Fibroblast of peridontal ligament (primary cell): ENCODE results near the gene CELA3B.
"Not testable (repeated sequence)": the region's sequence is repeated elsewhere in the genome, so short reads cannot be mapped to it uniquely, and the experiment has no call there.

ENCODE experiments used
- DNase-seq: peaks from one replicate; pipeline ENCODE4 v3.0.0-alpha.2; 2010; ENCODE audit errors: extremely low read depth

The CELA3B gene

DNA sequence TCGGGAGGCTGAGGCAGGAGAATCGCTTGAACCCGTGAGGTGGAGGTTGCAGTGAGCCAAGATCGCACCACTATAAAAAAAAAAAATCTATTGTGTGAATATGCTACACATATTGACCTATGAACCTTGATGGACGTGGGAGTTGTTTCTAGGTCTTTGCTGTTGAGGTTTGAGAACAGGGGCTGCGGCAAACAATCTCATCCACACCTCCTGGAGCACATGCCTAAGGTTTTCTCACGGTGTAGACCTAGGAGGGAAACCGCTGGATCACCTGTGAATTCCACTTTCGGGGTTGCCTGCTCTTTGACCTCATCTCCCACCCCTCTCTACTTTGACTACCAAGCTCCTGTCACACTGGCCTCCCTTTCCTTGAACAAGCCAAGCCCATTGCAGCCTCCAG, 1.5 kb upstream of the CELA3B start:
- DNase-seq = not testable (repeated sequence)

DNA sequence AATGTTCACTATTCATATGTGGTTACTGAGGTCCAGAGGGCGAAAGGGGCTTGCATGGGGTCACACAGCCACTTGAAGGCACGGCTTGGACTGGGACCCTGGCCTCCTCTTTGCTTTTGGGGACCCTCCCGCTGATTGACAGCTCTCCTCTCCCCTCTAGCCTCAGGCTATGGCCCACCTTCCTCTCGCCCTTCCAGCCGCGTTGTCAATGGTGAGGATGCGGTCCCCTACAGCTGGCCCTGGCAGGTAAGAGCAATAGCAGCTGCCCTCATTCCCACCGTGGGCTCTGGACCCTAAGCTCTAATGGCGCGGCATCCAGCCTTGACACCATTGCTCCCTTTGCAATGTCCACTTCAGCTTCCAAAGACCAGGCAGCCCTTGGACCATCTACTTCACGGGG, 1.4 kb downstream of the CELA3B start:
- DNase-seq = not testable (repeated sequence)

DNA sequence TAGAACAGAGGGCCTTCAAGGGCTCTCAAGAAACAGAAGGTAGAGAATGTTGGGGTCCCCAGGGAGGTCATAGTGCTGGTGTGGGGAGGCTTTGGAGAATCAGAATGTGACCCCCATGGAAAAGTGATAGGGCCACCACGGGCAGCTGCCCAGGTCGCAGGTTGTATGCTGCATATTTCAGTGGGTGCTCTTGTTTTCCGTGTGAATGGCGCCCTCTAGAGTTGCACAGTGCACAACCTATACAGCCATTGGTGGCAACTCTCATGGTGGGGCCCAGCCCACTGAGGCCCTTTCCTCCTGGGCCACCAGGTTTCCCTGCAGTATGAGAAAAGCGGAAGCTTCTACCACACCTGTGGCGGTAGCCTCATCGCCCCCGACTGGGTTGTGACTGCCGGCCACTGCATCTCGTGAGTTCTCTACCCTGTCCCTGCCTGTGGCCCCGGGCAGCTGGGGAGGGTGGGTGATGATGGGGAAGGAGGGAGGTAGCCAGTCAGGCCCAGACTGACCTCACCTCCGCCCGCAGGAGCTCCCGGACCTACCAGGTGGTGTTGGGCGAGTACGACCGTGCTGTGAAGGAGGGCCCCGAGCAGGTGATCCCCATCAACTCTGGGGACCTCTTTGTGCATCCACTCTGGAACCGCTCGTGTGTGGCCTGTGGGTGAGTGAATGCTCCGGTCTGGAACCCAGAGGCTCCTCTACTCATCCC, 3.8 kb downstream of the CELA3B start:
- not testable (repeated sequence) for DNase-seq

DNA sequence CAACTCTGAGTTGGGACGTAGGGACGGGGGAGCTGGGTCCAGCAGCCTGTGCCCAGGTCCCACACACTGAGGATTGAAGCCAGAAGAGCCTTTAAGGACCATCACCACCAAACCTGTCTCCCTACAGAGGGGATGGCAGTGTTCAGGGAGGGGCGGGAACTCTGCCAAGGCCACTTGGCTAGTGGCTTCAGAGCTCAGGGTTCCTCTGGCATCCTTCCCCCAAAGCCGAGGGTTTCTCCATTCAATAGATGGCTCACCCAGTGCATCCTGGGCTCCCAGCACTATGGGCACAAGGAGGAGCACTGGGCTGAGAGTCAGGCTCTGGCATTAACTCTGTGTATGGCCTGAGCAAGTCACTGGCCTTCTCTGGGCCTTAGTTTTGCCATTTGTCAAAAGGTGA, 4.4 kb downstream of the CELA3B start:
- DNase-seq = not testable (repeated sequence)

DNA sequence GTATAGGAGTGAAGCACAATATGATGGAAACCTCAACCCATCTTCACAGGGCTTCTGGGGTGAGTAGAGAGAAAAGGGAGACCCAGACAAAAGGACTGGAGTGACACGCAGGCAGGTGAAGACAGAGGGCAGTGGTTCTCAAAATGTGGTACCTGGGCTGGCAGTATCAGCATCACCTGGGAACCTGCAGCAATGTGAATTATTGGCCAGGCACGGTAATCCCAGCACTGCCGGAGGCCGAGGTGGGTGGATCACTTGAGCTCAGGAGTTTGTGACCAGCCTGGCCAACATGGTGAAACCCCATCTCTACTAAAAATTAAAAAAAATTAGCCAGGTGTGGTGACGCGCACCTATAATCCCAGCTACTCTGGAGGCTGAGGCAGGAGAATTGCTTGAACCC, 5.3 kb downstream of the CELA3B start:
- DNase-seq = not testable (repeated sequence)

DNA sequence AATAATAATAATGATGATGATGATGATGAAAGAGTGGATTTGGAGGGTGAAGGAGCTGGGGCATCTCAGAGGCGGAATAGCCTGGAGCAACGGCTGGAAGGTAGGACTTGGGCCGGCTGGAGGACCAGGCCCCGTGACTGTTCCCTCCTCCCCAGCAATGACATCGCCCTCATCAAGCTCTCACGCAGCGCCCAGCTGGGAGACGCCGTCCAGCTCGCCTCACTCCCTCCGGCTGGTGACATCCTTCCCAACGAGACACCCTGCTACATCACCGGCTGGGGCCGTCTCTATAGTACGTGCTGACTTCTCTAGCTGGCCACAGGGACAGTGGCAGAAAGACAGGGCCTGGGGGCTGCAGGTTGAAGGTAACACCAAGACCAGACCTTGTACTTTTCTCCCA, 6.7 kb downstream of the CELA3B start:
- not testable (repeated sequence) for DNase-seq

DNA sequence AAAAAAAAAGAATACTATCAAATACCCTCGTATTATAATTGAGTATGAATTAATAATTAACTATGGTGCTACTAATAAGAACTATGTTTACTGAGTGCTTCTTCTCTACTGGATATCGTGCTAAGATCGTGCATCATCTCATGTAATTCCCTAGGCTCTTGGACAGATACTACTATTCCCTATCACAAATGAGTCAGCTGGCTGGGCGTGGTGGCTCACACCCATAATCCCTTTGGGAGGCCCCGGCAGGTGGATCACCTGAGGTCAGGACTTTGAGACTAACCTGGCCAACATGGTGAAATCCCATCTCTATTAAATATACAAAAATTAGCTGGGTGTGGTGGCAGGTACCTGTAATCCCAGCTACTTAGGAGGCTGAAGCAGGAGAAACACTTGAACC, 9.1 kb downstream of the CELA3B start:
- not testable (repeated sequence) for DNase-seq

DNA sequence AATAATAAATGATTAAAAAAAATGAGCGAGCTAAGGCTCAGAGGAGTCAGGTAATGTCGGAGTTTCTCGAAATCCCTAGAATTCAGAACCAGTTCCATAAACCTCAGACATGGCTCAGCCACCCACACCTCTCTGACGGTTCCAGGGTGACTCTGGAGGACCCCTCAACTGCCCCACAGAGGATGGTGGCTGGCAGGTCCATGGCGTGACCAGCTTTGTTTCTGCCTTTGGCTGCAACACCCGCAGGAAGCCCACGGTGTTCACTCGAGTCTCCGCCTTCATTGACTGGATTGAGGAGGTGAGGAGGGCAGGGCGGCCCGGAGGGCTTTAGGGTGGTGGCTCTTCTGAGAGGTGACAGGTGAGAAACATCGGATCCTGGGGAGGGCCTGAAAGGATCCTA, 9.6 kb downstream of the CELA3B start:
- not testable (repeated sequence) for DNase-seq

DNA sequence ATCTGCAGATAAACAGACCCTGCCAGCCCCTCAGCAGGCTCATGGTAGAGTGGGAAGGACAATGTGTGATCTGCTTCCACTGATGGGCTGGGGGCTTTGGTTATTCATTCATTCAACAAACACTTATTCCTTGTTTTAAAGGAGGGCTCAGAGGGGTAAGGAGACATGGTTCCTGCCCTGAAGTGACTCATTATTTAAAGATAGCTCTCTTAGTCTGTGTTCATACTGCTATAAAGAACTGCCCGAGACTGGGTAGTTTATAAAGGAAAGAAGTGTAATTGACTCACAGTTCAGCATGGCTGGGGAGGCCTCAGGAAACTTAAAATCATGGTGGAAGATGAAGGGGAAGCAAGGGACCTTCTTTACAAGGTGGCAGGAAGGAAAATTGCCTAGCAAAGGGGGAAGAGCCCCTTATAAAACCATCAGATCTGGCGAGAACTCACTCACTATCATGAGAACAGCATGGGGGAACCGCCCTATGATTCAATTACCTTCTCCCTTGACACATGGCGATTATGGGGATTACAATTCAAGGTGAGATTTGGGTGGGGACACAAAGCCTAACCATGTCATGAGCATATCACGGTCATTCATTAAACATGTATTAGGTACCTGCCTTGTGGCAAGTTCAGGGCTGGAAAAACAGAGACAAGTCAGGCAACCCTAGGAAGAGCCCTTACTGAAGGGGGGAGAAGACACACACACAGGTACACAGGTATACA, 13.0 kb downstream of the CELA3B start:
- not testable (repeated sequence) for DNase-seq

DNA sequence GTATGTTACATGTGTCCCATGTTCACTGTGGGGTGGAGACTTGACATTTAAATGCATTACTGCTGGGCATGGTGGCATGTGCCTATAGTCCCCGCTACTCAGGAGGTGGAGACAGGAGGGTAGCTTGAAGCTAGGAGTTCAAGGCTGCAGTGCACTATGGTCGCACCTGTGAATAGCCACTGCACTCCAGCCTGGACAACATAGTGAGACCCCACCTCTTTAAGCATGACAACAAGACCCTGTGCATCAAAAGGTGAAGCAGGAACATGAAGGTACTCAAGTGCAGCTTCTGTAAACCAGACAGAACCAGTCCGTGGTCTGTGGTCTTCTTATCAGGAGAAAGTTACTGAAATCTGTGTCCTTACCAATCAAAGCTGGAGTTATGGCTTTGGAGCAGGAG, 15.4 kb downstream of the CELA3B start:
- DNase-seq = not testable (repeated sequence)

DNA sequence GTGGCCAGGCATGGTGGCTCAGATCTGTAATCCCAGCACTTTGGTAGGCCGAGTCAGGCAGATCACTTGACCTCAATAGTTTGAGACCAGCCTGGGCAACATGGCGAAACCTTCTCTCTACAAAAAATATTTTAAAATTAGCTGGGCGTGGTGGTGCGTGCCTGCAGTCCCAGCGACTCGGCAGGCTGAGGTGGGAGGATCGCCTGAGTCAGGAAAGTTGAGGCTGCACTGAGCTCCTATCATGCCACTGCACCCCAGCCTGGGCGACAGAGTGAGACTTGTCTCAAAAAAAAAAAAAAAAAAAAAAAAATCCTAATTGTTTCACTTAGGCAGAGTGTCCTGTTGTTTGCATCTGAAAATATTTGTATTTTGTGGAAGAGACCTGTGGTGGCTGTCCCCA, 17.9 kb downstream of the CELA3B start:
- not testable (repeated sequence) for DNase-seq

DNA sequence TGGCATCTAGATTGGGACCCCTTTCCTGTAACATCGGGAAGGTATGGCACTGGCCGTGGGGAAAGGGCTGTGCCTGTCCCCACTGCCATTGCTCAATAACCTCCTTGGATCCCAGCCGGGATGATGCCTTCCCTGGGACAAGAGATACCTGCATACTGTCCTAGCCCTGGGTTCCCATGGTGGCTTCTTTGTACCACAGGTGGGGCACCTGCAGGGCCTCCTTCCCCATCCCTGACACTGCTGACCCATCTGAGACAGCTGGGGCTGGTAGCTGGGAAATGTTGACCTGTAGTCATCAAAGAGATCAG, 19.8 kb downstream of the CELA3B start:
- DNase-seq = not testable (repeated sequence)

DNA sequence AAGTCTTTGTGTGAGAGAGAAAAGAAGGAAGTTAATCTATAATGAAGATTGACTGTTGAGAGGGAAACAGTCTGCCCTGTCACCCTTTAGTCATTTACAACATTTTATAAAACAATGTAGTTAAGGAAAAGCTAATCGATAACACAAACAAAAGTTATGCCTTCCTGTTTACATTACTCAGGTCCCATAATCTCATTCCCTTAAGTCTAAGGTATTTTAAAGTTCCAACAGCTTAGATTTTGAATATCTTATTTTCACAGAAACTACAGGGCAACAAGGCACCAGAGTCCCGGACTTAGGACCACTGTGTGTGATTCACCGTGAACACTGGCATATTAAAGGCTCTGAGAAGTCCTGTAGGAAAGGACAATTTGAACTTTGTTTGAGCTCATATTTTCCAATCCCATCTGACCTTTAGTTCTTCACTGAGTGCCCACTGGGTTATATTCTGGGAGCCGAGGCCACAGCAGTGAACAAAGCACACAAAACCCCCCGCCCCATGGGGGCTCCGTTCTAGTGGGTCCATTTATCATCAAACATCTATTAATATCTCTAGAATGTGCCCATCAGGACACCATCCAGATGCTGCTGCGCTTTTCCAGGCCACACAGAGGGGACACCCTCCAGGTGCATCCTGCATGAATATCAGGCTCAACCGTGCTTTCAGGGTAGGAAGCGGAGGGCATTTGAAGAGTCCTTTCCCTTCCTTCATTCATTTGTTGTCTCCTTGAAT, 21.2 kb downstream of the CELA3B start:
- not testable (repeated sequence) for DNase-seq

DNA sequence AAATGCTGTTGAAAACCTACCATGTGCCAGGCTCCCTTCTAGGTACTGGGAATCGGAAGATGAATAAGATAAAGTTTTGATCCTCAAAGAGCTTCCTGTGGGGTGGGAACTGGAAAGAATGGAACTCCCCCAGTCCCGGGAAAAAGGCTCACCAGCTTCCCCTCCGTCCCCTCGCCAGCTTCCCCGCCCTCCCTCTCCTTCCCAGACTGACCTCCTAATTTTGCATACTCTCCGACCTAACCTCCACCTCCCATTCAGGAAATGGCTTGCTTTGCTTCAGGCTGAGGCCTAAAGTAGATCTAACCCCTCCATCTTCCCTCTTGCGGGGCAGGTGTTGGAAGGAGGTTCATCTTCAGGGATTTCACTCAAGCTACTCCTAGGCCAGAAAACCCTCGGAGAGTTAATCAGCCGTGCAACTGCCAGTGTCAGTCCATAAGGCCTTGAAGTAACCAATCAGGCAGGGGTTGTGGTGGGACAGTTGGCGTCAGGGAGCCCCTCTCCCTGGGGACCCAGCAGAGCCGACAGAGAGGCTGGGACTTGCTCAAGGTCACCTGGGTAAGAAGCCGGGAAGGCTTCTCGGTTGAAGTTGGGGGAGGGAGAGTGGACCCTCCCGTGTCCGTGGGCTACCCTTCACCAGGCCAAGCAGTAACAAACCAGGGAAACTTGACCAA, 21.9 kb downstream of the CELA3B start:
- not testable (repeated sequence) for DNase-seq

DNA sequence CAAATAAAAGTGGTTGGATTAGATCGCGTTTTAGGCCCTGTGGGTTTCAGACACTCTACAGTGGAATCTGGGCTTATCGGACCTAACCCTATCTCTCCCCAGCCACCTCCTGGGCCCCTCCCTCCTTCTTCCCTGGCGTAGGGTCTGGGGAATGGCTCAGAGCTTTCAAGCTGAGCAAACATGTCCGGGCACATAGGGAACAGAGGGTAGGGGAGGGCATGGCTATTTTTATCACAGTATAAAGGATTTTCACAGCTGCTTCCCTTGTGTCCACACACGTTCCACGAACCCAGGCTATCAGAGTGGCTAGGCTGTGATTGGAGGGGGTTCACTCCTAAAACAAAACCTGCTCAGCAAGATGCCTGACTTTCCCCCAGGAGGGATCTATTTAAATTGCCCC, 22.8 kb downstream of the CELA3B start:
- not testable (repeated sequence) for DNase-seq

DNA sequence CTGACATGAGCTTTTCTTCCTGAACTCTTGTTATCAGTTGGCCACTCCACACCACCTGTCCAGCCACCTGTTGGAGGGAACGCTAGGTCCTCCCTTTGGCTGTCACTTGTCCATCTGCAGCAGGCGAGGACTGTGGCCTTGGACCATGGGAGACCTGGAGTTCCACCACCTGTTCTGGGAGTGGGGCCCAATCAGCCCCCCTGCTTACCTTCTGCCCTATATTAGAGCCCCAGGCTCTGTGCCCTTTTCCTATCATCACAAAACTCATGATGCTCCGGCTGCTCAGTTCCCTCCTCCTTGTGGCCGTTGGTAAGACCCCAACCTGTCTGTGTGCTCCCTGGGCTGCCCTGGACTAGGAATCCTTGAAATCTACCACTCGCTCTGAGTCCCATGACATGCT, 24.6 kb downstream of the CELA3B start, which contains the start of gene CELA3A:
Gene CELA3A (plus strand): TSS at position 249 of the 400 bp plus-strand sequence. CDS start 18 bp downstream, at position 267.
- DNase-seq = no peak

DNA sequence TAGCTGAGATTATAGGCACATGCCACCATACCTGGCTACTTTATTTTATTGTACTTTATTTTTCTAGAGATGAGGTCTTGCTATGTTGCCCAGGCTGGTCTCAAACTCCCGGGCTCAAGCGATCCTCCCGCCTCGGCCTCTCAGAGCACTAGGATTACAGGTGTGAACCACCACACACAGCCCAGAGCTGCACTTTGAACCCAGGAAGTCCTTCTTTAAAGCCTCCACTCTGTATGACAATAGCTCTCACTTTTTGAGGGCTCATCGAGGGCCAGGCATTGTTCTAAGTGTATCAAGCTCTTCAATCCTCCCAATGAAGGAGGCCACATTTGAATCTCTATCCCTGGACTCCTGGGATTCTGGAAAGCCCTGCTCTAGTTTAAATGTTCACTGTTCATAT, 25.6 kb downstream of the CELA3B start:
- DNase-seq = not testable (repeated sequence)

DNA sequence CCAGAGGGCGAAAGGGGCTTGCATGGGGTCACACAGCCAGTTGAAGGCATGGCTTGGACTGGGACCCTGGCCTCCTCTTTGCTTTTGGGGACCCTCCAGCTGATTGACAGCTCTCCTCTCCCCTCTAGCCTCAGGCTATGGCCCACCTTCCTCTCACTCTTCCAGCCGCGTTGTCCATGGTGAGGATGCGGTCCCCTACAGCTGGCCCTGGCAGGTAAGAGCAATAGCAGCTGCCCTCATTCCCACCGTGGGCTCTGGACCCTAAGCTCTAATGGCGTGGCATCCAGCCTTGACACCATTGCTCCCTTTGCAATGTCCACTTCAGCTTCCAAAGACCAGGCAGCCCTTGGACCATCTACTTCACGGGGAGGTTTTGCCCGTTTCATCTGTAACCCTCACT, 26.1 kb downstream of the CELA3B start:
- DNase-seq = not testable (repeated sequence)

DNA sequence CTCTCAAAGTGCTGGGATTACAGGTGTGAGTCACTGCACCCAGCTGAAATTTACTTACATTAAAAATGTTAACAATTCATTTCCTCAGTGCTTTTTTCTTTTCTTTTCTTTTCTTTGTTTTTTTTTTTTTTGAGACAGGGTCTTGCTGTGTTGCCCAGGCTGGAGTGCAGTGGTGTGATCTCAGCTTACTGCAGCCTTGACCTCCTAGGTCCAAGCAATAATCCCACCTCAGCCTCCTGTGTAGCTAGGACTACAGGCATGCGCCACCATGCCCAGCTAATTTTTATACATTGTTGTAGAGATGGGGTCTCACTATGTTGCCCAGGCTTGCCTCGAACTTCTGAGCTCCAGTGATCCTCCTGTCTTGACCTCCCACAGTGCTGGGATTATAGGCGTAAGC, 27.1 kb downstream of the CELA3B start:
- not testable (repeated sequence) for DNase-seq

DNA sequence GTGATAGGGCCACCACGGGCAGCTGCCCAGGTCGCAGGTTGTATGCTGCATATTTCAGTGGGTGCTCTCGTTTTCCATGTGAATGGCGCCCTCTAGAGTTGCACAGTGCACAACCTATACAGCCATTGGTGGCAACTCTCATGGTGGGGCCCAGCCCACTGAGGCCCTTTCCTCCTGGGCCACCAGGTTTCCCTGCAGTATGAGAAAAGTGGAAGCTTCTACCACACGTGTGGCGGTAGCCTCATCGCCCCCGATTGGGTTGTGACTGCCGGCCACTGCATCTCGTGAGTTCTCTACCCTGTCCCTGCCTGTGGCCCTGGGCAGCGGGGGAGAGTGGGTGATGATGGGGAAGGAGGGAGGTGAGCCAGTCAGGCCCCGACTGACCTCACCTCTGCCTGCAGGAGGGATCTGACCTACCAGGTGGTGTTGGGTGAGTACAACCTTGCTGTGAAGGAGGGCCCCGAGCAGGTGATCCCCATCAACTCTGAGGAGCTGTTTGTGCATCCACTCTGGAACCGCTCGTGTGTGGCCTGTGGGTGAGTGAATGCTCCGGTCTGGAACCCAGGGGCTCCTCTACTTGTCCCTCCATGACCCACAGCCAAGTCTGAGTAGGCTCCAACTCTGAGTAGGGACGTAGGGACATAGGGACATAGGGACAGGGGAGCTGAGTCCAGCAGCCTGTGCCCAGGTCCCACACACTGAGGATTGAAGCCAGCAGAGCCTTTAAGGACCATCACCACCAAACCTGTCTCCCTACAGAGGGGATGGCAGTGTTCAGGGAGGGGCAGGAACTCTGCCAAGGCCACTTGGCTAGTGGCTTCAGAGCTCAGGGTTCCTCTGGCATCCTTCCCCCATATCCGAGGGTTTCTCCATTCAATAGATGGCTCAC, 28.7 kb downstream of the CELA3B start:
- peak; percentile 11 for DNase-seq

DNA sequence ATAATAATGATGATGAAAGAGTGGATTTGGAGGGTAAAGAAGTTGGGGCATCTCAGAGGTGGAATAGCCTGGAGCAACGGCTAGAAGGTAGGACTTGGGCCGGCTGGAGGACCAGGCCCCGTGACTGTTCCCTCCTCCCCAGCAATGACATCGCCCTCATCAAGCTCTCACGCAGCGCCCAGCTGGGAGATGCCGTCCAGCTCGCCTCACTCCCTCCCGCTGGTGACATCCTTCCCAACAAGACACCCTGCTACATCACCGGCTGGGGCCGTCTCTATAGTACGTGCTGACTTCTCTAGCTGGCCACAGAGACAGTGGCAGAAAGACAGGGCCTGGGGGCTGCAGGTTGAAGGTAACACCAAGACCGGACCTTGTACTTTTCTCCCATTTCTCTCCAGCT, 29.9 kb downstream of the CELA3B start:
- not testable (repeated sequence) for DNase-seq
